WTC11 (cell line): ENCODE data around the gene RAMP3.

ENCODE experiments used
- CREB1 ChIP-seq: sonication (generic); formaldehyde crosslinking; IDR thresholded peaks from 2 replicates; pipeline ENCODE4 v1.8.0; 2023; ENCODE audit warnings: mild to moderate bottlenecking, missing genetic modification reagents
- TF ChIP-seq, protein P1 (sequence below): sonication (generic); formaldehyde crosslinking; IDR thresholded peaks from 2 replicates; pipeline ENCODE4 v1.8.0; 2022; ENCODE audit warnings: mild to moderate bottlenecking, missing genetic modification reagents

DNA sequence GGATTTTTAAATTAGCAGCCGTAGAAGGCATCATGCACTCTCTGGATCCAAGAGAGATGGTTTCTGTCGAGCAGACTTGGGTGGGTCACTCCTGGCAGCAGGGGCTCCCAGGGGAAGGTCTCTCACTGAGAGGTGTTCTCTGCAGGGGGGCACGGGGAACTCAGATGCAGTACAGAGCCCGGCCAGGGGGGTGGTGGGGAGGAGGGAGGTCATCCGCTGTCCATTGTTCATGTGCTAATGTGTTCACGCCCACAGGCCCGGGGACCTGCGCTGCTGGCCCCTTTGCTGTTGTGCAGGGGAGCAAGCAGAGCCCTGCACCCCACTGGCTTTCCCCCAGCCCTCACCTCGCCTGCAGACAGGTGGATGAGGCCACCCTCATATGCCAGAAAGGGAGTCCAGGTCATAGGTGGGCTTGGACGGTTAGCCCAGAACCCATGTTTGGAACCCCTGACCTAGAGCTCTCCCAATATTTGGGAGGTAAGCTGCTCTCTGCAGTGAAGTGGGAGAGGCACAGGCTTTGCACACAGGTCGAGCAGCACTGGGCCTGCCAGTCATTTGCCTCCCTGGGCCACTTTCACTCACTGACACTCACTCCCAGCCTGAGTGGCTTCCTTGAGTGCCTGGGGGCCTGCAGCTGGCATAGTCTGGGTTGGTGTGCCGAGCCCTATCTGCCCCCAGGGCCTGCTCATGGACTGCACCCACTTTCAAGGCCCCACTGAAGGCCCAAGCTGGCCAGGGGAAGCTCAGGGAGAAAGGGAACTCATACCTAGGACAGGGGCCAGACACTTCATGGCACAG is 33.5 kb upstream of the RAMP3 start:
- TF ChIP-seq CREB1, result no peak
- TF ChIP-seq, protein P1, sequence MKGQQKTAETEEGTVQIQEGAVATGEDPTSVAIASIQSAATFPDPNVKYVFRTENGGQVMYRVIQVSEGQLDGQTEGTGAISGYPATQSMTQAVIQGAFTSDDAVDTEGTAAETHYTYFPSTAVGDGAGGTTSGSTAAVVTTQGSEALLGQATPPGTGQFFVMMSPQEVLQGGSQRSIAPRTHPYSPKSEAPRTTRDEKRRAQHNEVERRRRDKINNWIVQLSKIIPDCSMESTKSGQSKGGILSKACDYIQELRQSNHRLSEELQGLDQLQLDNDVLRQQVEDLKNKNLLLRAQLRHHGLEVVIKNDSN (CRISPR knock-in tag), result no peak
